Measurements from ENCODE around the gene FBXL7. TPM values are rescaled to one million over a fixed set of nuclear protein-coding genes. Genes with fewer than 3 reads are reported as not detected.

The FBXL7 gene
- total and polyA plus RNA-seq, 2 donors (not counting 1 experiment from before 2014, with no cell fraction given) = not detected

DNA sequence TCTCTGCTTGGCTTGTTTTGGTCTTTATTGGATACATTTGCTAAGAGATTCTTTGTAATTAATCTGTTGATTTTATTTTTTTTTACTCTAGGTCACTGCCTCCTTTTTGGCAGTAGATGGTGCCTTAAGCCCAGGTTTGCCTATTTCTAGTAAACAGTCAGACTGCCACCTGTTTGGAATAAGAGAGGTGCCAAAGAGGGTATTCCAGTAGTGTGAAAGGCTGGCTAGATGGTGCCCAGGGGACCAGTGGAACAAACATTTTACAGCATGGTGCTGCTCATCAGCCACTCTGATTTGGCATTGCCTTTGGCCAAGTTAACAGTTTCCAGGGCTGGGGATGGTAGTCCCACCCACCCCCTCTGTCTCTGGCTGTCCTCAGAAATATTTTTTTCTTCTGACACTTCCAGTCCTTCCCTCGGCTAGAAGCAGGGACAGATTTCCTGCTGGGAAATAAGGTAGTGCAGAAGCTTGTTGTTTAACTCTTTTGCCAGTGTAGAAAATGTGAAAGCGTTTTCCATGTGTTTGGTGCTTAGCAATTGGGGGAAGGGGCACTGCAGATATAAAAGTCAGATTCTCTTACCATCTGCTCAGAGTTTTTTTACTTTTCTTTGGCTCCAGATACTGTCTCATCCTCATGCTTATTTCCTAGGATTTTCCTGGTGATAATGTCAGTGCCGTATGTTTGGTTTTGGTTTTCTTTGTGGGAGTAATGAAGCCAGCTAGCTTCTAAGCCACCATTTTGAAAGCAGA, 36.6 kb upstream of the FBXL7 start:
- no peak for DNase-seq
- no peak for ATAC-seq (ENCODE audit: low read depth)
- H3K4me3 ChIP-seq (ENCODE audit: control extremely low read depth in 1 of 5, extremely low read depth in 1 of 5, insufficient read depth in 1 of 5, low read depth in 2 of 5, low read length in 4 of 5) = no peak overlapping the region
- H3K9me3 ChIP-seq (ENCODE audit: control extremely low read depth in 1 of 3, control insufficient read depth in 2 of 3, insufficient read depth in 1 of 3, low read length in 2 of 3) = no peaks in the 10 kb centered on the region
- ChIA-PET CTCF (no interaction called here), POLR2A (no interaction called here)
- TF ChIP-seq CTCF (IDR thresholded peaks at IDR 0.05) = no peak
- TF ChIP-seq EZH2 (IDR thresholded peaks at IDR 0.05; ENCODE audit: borderline replicate concordance, insufficient read depth, low read depth, low read length, poor library complexity, severe bottlenecking) = no peak
- H3K9ac ChIP-seq (ENCODE audit: low read length) = no peak overlapping the region
- H3K27me3 ChIP-seq (replicated peaks in 1 of 4; ENCODE audit: control extremely low read depth in 1 of 4, control insufficient read depth in 3 of 4, insufficient read depth in 4 of 4, low read length in 3 of 4) = no peaks in the 10 kb centered on the region
- no peaks in the 10 kb centered on the region for H3K79me2 ChIP-seq (ENCODE audit: control insufficient read depth, insufficient read depth, low read length)
- intact Hi-C loops (cut with micrococcal nuclease) = no loop called here
- no peak overlapping the region for H3K27ac ChIP-seq (ENCODE audit: low read length in 2 of 2)
- no peaks in the 10 kb centered on the region for H3K4me1 Mint-ChIP-seq
- H3K9me3 Mint-ChIP-seq (ENCODE audit: insufficient read depth) = peaks cover 3% of the 10 kb centered on the region
- no peak overlapping the region for H2AFZ ChIP-seq (ENCODE audit: insufficient read depth, low read depth, low read length, poor library complexity, severe bottlenecking)
- no peaks in the 10 kb centered on the region for H4K20me1 ChIP-seq (ENCODE audit: control insufficient read depth, insufficient read depth, low read length, poor library complexity, severe bottlenecking)
- H3K27me3 Mint-ChIP-seq = no peaks in the 10 kb centered on the region
- no peak overlapping the region for H3K4me3 Mint-ChIP-seq
- H3K4me2 ChIP-seq (replicated peaks; ENCODE audit: low read depth, low read length, poor library complexity, severe bottlenecking) = no peak overlapping the region
- no peaks in the 10 kb centered on the region for H3K4me1 ChIP-seq (ENCODE audit: control insufficient read depth in 2 of 2, insufficient read depth in 2 of 2, low read length in 2 of 2)
- H3K27ac Mint-ChIP-seq = no peak overlapping the region
- 67% methylated on average over 1 of the region's 3 CpGs for WGBS (ENCODE audit: insufficient coverage)
- H3K36me3 ChIP-seq (replicated peaks in 1 of 2; ENCODE audit: control extremely low read depth in 1 of 2, control insufficient read depth in 1 of 2, extremely low read depth in 1 of 2, insufficient read depth in 2 of 2, low read length in 1 of 2) = no peaks in the 10 kb centered on the region

GRCh38 chr5:15472116-15472515, 27.9 kb upstream of the FBXL7 start:
- H3K27me3 ChIP-seq (replicated peaks in 1 of 4; ENCODE audit: control extremely low read depth in 1 of 4, control insufficient read depth in 3 of 4, insufficient read depth in 4 of 4, low read length in 3 of 4) = no peaks in the 10 kb centered on the region
- H3K4me1 ChIP-seq (ENCODE audit: control insufficient read depth in 2 of 2, insufficient read depth in 2 of 2, low read length in 2 of 2) = no peaks in the 10 kb centered on the region
- H3K9me3 ChIP-seq (ENCODE audit: control extremely low read depth in 1 of 3, control insufficient read depth in 2 of 3, insufficient read depth in 1 of 3, low read length in 2 of 3) = peaks cover 0 to 5% (median 0%) of the 10 kb centered on the region in 3 donors
- Mint-ChIP-seq H3K4me3 (no peak overlapping the region), H3K27ac (no peak overlapping the region), H3K9me3 (ENCODE audit: insufficient read depth) (no peaks in the 10 kb centered on the region), H3K27me3 (no peaks in the 10 kb centered on the region), H3K4me1 (no peaks in the 10 kb centered on the region)
- intact Hi-C loops (cut with micrococcal nuclease) = no loop called here
- ChIA-PET POLR2A (no interaction called here), CTCF (no interaction called here)
- TF ChIP-seq EZH2 (IDR thresholded peaks at IDR 0.05; ENCODE audit: borderline replicate concordance, insufficient read depth, low read depth, low read length, poor library complexity, severe bottlenecking) (no peak), CTCF (IDR thresholded peaks at IDR 0.05) (no peak)
- H3K79me2 ChIP-seq (ENCODE audit: control insufficient read depth, insufficient read depth, low read length) = no peaks in the 10 kb centered on the region
- no peak overlapping the region for H3K4me2 ChIP-seq (replicated peaks; ENCODE audit: low read depth, low read length, poor library complexity, severe bottlenecking)
- DNase-seq = no peak
- H3K27ac ChIP-seq (ENCODE audit: low read length in 2 of 2) = no peak overlapping the region
- H2AFZ ChIP-seq (ENCODE audit: insufficient read depth, low read depth, low read length, poor library complexity, severe bottlenecking) = no peak overlapping the region
- 97% methylated on average over 6 of the region's 8 CpGs for WGBS (ENCODE audit: insufficient coverage)
- no peak for ATAC-seq (ENCODE audit: low read depth)
- H3K9ac ChIP-seq (ENCODE audit: low read length) = no peak overlapping the region
- no peaks in the 10 kb centered on the region for H3K36me3 ChIP-seq (replicated peaks in 1 of 2; ENCODE audit: control extremely low read depth in 1 of 2, control insufficient read depth in 1 of 2, extremely low read depth in 1 of 2, insufficient read depth in 2 of 2, low read length in 1 of 2)
- H3K4me3 ChIP-seq (ENCODE audit: control extremely low read depth in 1 of 5, extremely low read depth in 1 of 5, insufficient read depth in 1 of 5, low read depth in 2 of 5, low read length in 4 of 5) = no peak overlapping the region
- no peaks in the 10 kb centered on the region for H4K20me1 ChIP-seq (ENCODE audit: control insufficient read depth, insufficient read depth, low read length, poor library complexity, severe bottlenecking)

Measured in B cell (primary cell).